Effector memory CD4-positive, alpha-beta T cell (primary cell): Measurements from ENCODE around the gene SETD2.
"Not testable (repeated sequence)": the region's sequence is repeated elsewhere in the genome, so short reads cannot be mapped to it uniquely, and the experiment has no call there.

Experiments used
- DNase-seq, 3 donors: peaks; one replicate each; pipeline ENCODE4 v3.0.0-alpha.2; 2020
- H3K27ac ChIP-seq: 2 replicates; pipeline ENCODE4 v1.7.0; 2013; ENCODE audit warnings: mild to moderate bottlenecking, low read length, moderate library complexity; ENCODE audit not compliant: insufficient read depth, poor library complexity, severe bottlenecking
- H3K27me3 ChIP-seq: replicated peaks from 2 replicates; pipeline ENCODE4 v1.7.0; 2013; ENCODE audit warnings: mild to moderate bottlenecking, low read length; ENCODE audit not compliant: insufficient read depth, control insufficient read depth, poor library complexity, severe bottlenecking
- H3K36me3 ChIP-seq: 2 replicates; pipeline ENCODE4 v1.7.0; 2013; ENCODE audit warnings: mild to moderate bottlenecking, low read length, moderate library complexity; ENCODE audit not compliant: control insufficient read depth, insufficient read depth
- H3K4me1 ChIP-seq: 2 replicates; pipeline ENCODE4 v1.7.0; 2013; ENCODE audit warnings: low read length, mild to moderate bottlenecking; ENCODE audit not compliant: control insufficient read depth, insufficient read depth, poor library complexity, severe bottlenecking
- H3K4me3 ChIP-seq: 2 replicates; pipeline ENCODE4 v1.7.0; 2013; ENCODE audit warnings: low read length, low read depth, mild to moderate bottlenecking; ENCODE audit not compliant: insufficient read depth, poor library complexity, severe bottlenecking
- H3K9me3 ChIP-seq: 2 replicates; pipeline ENCODE4 v1.7.0; 2013; ENCODE audit warnings: mild to moderate bottlenecking, low read length, moderate library complexity; ENCODE audit not compliant: control insufficient read depth

SETD2 gene

DNA sequence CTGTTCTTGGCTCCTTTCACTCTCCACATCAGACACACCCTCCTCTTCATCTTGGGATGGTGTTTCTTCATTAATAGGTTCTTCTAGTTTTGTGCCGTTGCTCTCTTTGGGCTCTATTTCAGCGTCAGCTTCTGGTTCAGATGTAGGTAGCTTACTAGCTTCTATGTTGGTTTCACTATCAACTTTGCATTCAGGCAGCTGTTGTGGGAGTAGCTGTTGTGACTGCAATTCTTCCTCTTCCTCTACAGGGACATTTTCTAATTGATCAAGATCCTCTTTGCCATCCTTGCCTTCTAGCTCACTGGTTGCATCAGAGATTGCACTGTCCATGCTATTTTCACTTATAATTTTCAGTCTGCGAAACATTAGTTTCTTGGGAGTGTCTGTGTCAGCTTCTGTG is 80.1 kb downstream of the SETD2 start:
- no peaks in the 10 kb centered on the region for H3K4me1 ChIP-seq
- DNase-seq: no peak
- no peaks in the 10 kb centered on the region for H3K27me3 ChIP-seq
- H3K4me3 ChIP-seq: no peak overlapping the region
- peaks cover 59% of the 10 kb centered on the region for H3K36me3 ChIP-seq
- no peaks in the 10 kb centered on the region for H3K9me3 ChIP-seq
- H3K27ac ChIP-seq: no peak overlapping the region

DNA sequence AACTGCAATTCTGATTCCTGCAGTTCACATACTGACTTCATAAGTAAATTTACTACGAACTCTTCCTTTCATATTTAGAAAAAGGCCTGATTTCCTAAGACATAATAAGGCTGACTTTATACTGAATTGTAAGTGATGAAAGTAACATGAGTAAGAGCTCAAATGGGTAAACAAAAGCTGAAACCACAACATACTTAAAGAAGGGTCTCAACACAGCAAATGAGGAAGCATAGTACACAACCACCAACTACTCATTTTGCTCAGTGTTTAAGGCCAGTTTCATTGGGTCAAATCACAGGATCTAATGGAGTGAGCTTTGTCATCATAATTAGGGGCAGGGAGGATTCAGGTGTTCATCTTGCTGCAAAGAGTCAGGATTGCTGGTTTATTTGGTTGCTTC is 81.4 kb downstream of the SETD2 start:
- Histone ChIP-seq H3K36me3 (peaks cover 60% of the 10 kb centered on the region), H3K4me1 (no peaks in the 10 kb centered on the region), H3K27ac (no peak overlapping the region), H3K9me3 (no peaks in the 10 kb centered on the region), H3K27me3 (no peaks in the 10 kb centered on the region), H3K4me3 (no peak overlapping the region)
- no peak for DNase-seq

GRCh38 chr3:47079432-47079831 is 84.5 kb downstream of the SETD2 start:
- no peak for DNase-seq
- H3K4me1 ChIP-seq: no peaks in the 10 kb centered on the region
- peaks cover 50% of the 10 kb centered on the region for H3K36me3 ChIP-seq

DNA sequence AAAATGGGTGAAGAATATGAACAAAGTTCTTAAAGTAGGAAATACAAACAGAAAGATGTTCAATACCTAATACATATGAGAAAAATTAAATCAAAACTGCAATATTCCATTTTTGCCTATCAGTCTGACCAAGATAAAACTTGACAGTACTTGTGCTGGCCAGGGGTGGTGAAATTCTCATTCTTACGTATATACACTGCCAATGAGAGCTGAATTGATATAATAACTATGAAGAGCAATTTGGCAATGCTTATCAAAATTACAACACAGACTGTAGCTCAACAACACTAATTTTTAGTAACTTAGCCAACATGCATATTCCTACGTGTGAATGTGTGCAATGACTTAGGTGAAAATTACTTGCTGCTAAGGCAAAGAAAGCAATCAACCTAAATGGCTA is 90.2 kb downstream of the SETD2 start:
- no peaks in the 10 kb centered on the region for H3K9me3 ChIP-seq
- H3K36me3 ChIP-seq: peaks cover 26% of the 10 kb centered on the region
- no peaks in the 10 kb centered on the region for H3K4me1 ChIP-seq
- no peak for DNase-seq
- H3K27me3 ChIP-seq: no peaks in the 10 kb centered on the region
- H3K27ac ChIP-seq: no peak overlapping the region
- H3K4me3 ChIP-seq: no peak overlapping the region

More at GRCh38 chr3:47079432-47079831, 84.5 kb downstream of the SETD2 start:
- Histone ChIP-seq H3K27ac (no peak overlapping the region), H3K4me3 (no peak overlapping the region), H3K27me3 (no peaks in the 10 kb centered on the region), H3K9me3 (no peaks in the 10 kb centered on the region)

GRCh38 chr3:47070770-47071169 is 93.1 kb downstream of the SETD2 start:
- Histone ChIP-seq H3K27me3 (no peaks in the 10 kb centered on the region), H3K36me3 (peaks cover 19% of the 10 kb centered on the region), H3K4me1 (no peaks in the 10 kb centered on the region), H3K9me3 (no peaks in the 10 kb centered on the region), H3K27ac (no peak overlapping the region), H3K4me3 (no peak overlapping the region)
- DNase-seq: no peak

DNA sequence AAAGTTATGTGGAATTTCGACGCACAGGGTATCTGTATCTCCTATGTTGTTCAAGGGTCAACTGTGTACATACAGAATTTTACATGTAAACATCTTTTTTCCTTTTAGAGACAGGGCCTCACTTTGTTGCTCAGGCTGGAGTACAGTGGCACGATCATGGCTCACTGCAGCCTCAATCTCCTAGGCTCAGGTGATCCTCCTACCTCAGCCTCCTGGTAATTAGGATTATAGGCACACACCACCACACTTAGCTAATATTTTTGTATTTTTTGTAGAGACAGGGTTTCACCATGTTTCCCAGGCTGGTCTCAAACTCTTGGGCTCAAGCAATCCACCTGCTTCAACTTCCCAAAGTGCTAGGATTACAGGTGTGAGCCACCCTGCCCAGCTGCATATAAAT is 97.7 kb downstream of the SETD2 start:
- H3K27ac ChIP-seq, DNase-seq, H3K4me1 ChIP-seq, H3K4me3 ChIP-seq, H3K9me3 ChIP-seq, H3K27me3 ChIP-seq: not testable (repeated sequence)
- peaks cover 31% of the 10 kb centered on the region for H3K36me3 ChIP-seq

GRCh38 chr3:47065681-47066080 is 98.2 kb downstream of the SETD2 start:
- Histone ChIP-seq H3K4me1 (no peaks in the 10 kb centered on the region), H3K9me3 (no peaks in the 10 kb centered on the region), H3K36me3 (peaks cover 32% of the 10 kb centered on the region), H3K27me3 (no peaks in the 10 kb centered on the region), H3K4me3 (no peak overlapping the region), H3K27ac (no peak overlapping the region)
- DNase-seq: no peak

- Histone ChIP-seq H3K4me1 (no peaks in the 10 kb centered on the region), H3K4me3 (no peak overlapping the region), H3K27me3 (no peaks in the 10 kb centered on the region), H3K27ac (no peak overlapping the region), H3K36me3 (peaks cover 32% of the 10 kb centered on the region), H3K9me3 (no peaks in the 10 kb centered on the region)
- no peak for DNase-seq
These were observed 98.9 kb downstream of the SETD2 start for GRCh38 chr3:47065058-47065457.

- Histone ChIP-seq H3K9me3 (no peaks in the 10 kb centered on the region), H3K27me3 (no peaks in the 10 kb centered on the region), H3K4me3 (no peak overlapping the region), H3K27ac (peak overlapping the region; percentile 62), H3K4me1 (peaks cover 16% of the 10 kb centered on the region), H3K36me3 (peaks cover 15% of the 10 kb centered on the region)
- peak; percentile 32 to 61 (median 33) for DNase-seq
These were observed 106.7 kb downstream of the SETD2 start for GRCh38 chr3:47057212-47057671.

DNA sequence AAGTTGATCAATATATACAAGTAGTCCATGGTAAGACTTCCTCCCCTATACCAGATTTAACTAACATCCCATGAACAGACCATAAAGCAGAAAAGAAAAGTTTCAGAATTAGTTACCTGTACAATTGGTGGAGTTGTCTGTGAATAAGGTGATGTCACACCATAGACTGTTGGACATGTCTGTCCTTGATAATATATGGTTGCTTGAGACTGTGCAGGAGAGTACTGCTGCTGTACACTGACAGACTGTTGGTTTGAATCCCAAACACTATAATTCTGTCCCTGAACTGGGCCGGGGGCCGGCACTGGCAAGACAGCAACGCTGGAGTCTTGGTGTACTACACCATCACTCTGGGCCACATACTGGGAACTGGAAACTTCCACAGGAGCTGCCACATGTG is 107.2 kb downstream of the SETD2 start:
- Histone ChIP-seq H3K4me3 (no peak overlapping the region), H3K27ac (peak overlapping the region; percentile 62), H3K9me3 (no peaks in the 10 kb centered on the region), H3K27me3 (no peaks in the 10 kb centered on the region), H3K4me1 (peaks cover 16% of the 10 kb centered on the region), H3K36me3 (peaks cover 15% of the 10 kb centered on the region)
- DNase-seq: no peak

- no peaks in the 10 kb centered on the region for H3K27me3 ChIP-seq
- H3K9me3 ChIP-seq: no peaks in the 10 kb centered on the region
- H3K4me1 ChIP-seq: peaks cover 16% of the 10 kb centered on the region
- H3K4me3 ChIP-seq: no peak overlapping the region
- DNase-seq: no peak
- no peak overlapping the region for H3K27ac ChIP-seq
- peaks cover 9% of the 10 kb centered on the region for H3K36me3 ChIP-seq
These were observed 109.5 kb downstream of the SETD2 start for GRCh38 chr3:47054412-47054811.
